H1 (cell line): Measurements from ENCODE around the gene ZNF462. TPM values are rescaled to one million over a fixed set of nuclear protein-coding genes. Genes with fewer than 3 reads are reported as not detected.

Experiments
- CTCF ChIA-PET: fragments of 300-600 bp; sonication (Branson Sonifier 250); formaldehyde crosslinking; loops from one replicate; lab custom pipeline; 2021; ENCODE audit not compliant: partially characterized antibody; lab: Charles Lee
- POLR2A ChIA-PET: fragments of 300-600 bp; sonication (Branson Sonifier 250); formaldehyde crosslinking; loops from one replicate; lab custom pipeline; 2021; ENCODE audit warnings: inconsistent platforms; ENCODE audit not compliant: partially characterized antibody; lab: Charles Lee
- DNase-seq, 2 experiments: peaks; one replicate each; pipeline versions ENCODE4 v3.0.0 to v3.0.0-alpha.2; 2010 to 2022; ENCODE audit warnings: low spot score in 2 of 2, low read depth in 1 of 2, mixed read lengths in 1 of 2
- FAIRE-seq: peaks from 2 replicates; lab custom pipeline; 2011; peaks lifted over from hg19 to GRCh38; lab: Jason Lieb, UNC
- H2AFZ ChIP-seq: 2 replicates; pipeline ENCODE4 v1.8.1; 2012; ENCODE audit warnings: low read length, inconsistent platforms
- H2AK5ac ChIP-seq: 2 replicates; pipeline ENCODE4 v1.6.1; 2013; ENCODE audit warnings: low read depth, low read length
- H2BK120ac ChIP-seq: replicated peaks from 2 replicates; pipeline ENCODE3; 2013; ENCODE audit warnings: low read depth, low read length, inconsistent platforms
- H2BK12ac ChIP-seq: 2 replicates; pipeline ENCODE4 v1.6.1; 2013; ENCODE audit warnings: low read depth, low read length
- H2BK15ac ChIP-seq: 2 replicates; pipeline ENCODE4 v1.6.1; 2013; ENCODE audit warnings: low read length
- H2BK20ac ChIP-seq: 2 replicates; pipeline ENCODE4 v1.6.1; 2013; ENCODE audit warnings: low read length
- H2BK5ac ChIP-seq: 2 replicates; pipeline ENCODE4 v1.6.1; 2013; ENCODE audit warnings: low read depth, low read length
- H3K14ac ChIP-seq: 2 replicates; pipeline ENCODE4 v1.6.1; 2013; ENCODE audit warnings: inconsistent platforms; ENCODE audit not compliant: insufficient read length
- H3K18ac ChIP-seq: 2 replicates; pipeline ENCODE4 v1.6.1; 2013; ENCODE audit warnings: low read length; ENCODE audit errors: extremely low read depth
- H3K23ac ChIP-seq: 2 replicates; pipeline ENCODE4 v1.6.1; 2013; ENCODE audit warnings: inconsistent platforms; ENCODE audit not compliant: insufficient read length
- H3K23me2 ChIP-seq: 2 replicates; pipeline ENCODE4 v1.6.1; 2013; ENCODE audit warnings: low read depth, low read length
- H3K27ac ChIP-seq: 2 replicates; pipeline ENCODE4 v1.6.1; 2011; ENCODE audit warnings: low read depth, low read length, inconsistent platforms
- H3K27me3 ChIP-seq, 4 experiments: replicated peaks in 1 of 4; 1 replicate in 1 of 4; 2 replicates in 3 of 4; pipeline versions ENCODE4 v1.6.1 to v1.8.1; 2011 to 2013; ENCODE audit warnings: low read length in 3 of 4, mild to moderate bottlenecking in 3 of 4, inconsistent platforms in 2 of 4, mixed read lengths in 2 of 4, moderate library complexity in 1 of 4; ENCODE audit not compliant: control insufficient read depth in 3 of 4, insufficient read depth in 3 of 4; ENCODE audit errors: extremely low read depth in 1 of 4
- H3K36me3 ChIP-seq, 4 experiments: 2 replicates each; pipeline versions ENCODE4 v1.6.1 to v1.8.1; 2011 to 2013; ENCODE audit warnings: mild to moderate bottlenecking in 4 of 4, low read length in 3 of 4, moderate library complexity in 2 of 4, control low read depth in 1 of 4, inconsistent platforms in 1 of 4; ENCODE audit not compliant: insufficient read depth in 4 of 4, control insufficient read depth in 2 of 4
- H3K4ac ChIP-seq: replicated peaks from 2 replicates; pipeline ENCODE3; 2013; ENCODE audit warnings: low read length, low read depth, mixed read lengths, inconsistent platforms; ENCODE audit not compliant: insufficient read length
- H3K4me1 ChIP-seq, 4 experiments: replicated peaks in 1 of 4; 1 replicate in 1 of 4; 2 replicates in 3 of 4; pipeline versions ENCODE4 v1.6.1 to v1.8.1; 2011 to 2013; ENCODE audit warnings: low read length in 3 of 4, inconsistent platforms in 2 of 4, mixed read lengths in 1 of 4; ENCODE audit not compliant: insufficient read depth in 4 of 4, control insufficient read depth in 3 of 4
- H3K4me2 ChIP-seq, 2 experiments: 2 replicates each; pipeline versions ENCODE4 v1.6.1 to v1.8.1; 2011 to 2013; ENCODE audit warnings: low read depth in 2 of 2, low read length in 2 of 2, control low read depth in 1 of 2, inconsistent platforms in 1 of 2, mild to moderate bottlenecking in 1 of 2; ENCODE audit not compliant: insufficient read depth in 1 of 2
- H3K4me3 ChIP-seq, 4 experiments: fragments of 200-600, 300-600 bp in 1 of 4; sonication (generic), shearing (Covaris generic), sonication (Bioruptor Twin) in 1 of 4; 2 replicates each; pipeline versions ENCODE4 v1.5.1 to v1.8.1; 2011 to 2016; ENCODE audit warnings: low read length in 4 of 4, low read depth in 3 of 4, control low read depth in 2 of 4, inconsistent platforms in 2 of 4, mild to moderate bottlenecking in 2 of 4, mixed read lengths in 1 of 4, moderate library complexity in 1 of 4; ENCODE audit not compliant: insufficient read depth in 2 of 4; ENCODE audit errors: extremely low read depth in 1 of 4
- H3K56ac ChIP-seq: replicated peaks from 2 replicates; pipeline ENCODE3; 2013; ENCODE audit warnings: low read depth, mild to moderate bottlenecking, mixed read lengths, low read length, inconsistent platforms; ENCODE audit not compliant: insufficient read length
- H3K79me1 ChIP-seq: 2 replicates; pipeline ENCODE4 v1.6.1; 2013; ENCODE audit warnings: low read depth, low read length, control low read depth
- H3K79me2 ChIP-seq, 2 experiments: 2 replicates each; pipeline versions ENCODE4 v1.6.1 to v1.8.1; 2012 to 2013; ENCODE audit warnings: low read length in 2 of 2, mild to moderate bottlenecking in 2 of 2, inconsistent platforms in 1 of 2; ENCODE audit not compliant: insufficient read depth in 2 of 2, control insufficient read depth in 1 of 2
- H3K9ac ChIP-seq, 4 experiments: replicated peaks in 1 of 4; 1 replicate in 1 of 4; 2 replicates in 3 of 4; pipeline versions ENCODE4 v1.6.1 to v1.8.1; 2011 to 2013; ENCODE audit warnings: low read depth in 3 of 4, low read length in 3 of 4, control low read depth in 2 of 4, mild to moderate bottlenecking in 2 of 4, moderate library complexity in 2 of 4, inconsistent platforms in 1 of 4; ENCODE audit errors: extremely low read depth in 1 of 4
- H3K9me3 ChIP-seq, 2 experiments: 2 replicates each; pipeline versions ENCODE4 v1.6.1 to v1.8.1; 2012 to 2013; ENCODE audit warnings: mild to moderate bottlenecking in 2 of 2, moderate library complexity in 2 of 2, control low read depth in 1 of 2, inconsistent platforms in 1 of 2, low read depth in 1 of 2, low read length in 1 of 2, mixed read lengths in 1 of 2; ENCODE audit not compliant: insufficient read depth in 2 of 2
- H4K20me1 ChIP-seq, 2 experiments: replicated peaks in 1 of 2; 2 replicates each; pipeline versions ENCODE3 to v1.8.1; 2011 to 2013; ENCODE audit warnings: inconsistent platforms in 2 of 2, low read length in 2 of 2, mild to moderate bottlenecking in 1 of 2; ENCODE audit not compliant: insufficient read depth in 2 of 2, control insufficient read depth in 1 of 2
- H4K5ac ChIP-seq: 2 replicates; pipeline ENCODE4 v1.6.1; 2013; ENCODE audit warnings: low read length, low read depth, mixed read lengths, inconsistent platforms; ENCODE audit not compliant: insufficient read length
- H4K8ac ChIP-seq: 2 replicates; pipeline ENCODE4 v1.8.0; 2013; ENCODE audit warnings: mild to moderate bottlenecking, moderate library complexity, low read length, inconsistent platforms; ENCODE audit not compliant: insufficient read depth; ENCODE audit errors: extremely low read depth
- H4K91ac ChIP-seq: replicated peaks from 2 replicates; pipeline ENCODE3; 2013; ENCODE audit warnings: low read length, mixed read lengths, inconsistent platforms; ENCODE audit not compliant: insufficient read length
- GTF2F1 ChIP-seq: IDR thresholded peaks from 2 replicates; pipeline ENCODE4 v1.6.1; 2012; ENCODE audit warnings: low read depth, low read length, improper control_type of control experiment, borderline replicate concordance
- PHF8 ChIP-seq: fragments of 200-600 bp; sonication (generic); conservative IDR thresholded peaks from 2 replicates; pipeline ENCODE4 v1.7.1; 2012; ENCODE audit warnings: low read depth, mild to moderate bottlenecking, inconsistent platforms, low read length, moderate library complexity
- TAF1 ChIP-seq: IDR thresholded peaks from 2 replicates; pipeline ENCODE4 v1.6.1; 2011; ENCODE audit warnings: mild to moderate bottlenecking, low read depth, low read length
- WGBS, 2 experiments: shearing (Covaris generic) in 1 of 2; methylation state at CpG; one replicate each; pipeline versions ENCODE4 v1.1.6 to v1.1.7; 2013 to 2015; ENCODE audit warnings: low lambda C conversion rate in 2 of 2, mixed read lengths in 2 of 2, inconsistent platforms in 1 of 2, low coverage in 1 of 2, missing lambda C conversion rate in 1 of 2; ENCODE audit not compliant: insufficient replicate concordance in 2 of 2, insufficient coverage in 1 of 2, insufficient read length in 1 of 2; ENCODE audit errors: extremely low coverage in 1 of 2, missing lambda C conversion rate in 1 of 2; 5-methylcytosine and 5-hydroxymethylcytosine counted together
- polyA plus RNA-seq, 7 experiments: library from polyadenylated mRNA; depleted of rRNA in 3 of 7; stranded (reverse) in 5 of 7; unstranded in 2 of 7; fragments of >200 nt in 5 of 7; fragments of 200-250 nt in 2 of 7; gene quantifications; 1 replicate in 5 of 7; 2 replicates in 1 of 7; 4 replicates in 1 of 7; pipeline versions ENCODE4 v1.2.1 to v1.2.3, GENCODE V29; 2011 to 2013; ENCODE audit warnings: missing spikeins in 2 of 7, mixed read lengths in 2 of 7
- total RNA-seq: library from RNA; stranded (reverse); fragmentation: NEBNext Ultra II Directional; extraction: Animal tissue kit (Norgen Biotek cat#: 25700); gene quantifications from 2 replicates; pipeline ENCODE4 v1.2.1, GENCODE V29; 2021

The ZNF462 gene
- total and polyA plus RNA-seq, 2 of the 8 experiments (the other 6 are each of a cell fraction or from before 2014, with no cell fraction given): 30.0 to 163 TPM

DNA sequence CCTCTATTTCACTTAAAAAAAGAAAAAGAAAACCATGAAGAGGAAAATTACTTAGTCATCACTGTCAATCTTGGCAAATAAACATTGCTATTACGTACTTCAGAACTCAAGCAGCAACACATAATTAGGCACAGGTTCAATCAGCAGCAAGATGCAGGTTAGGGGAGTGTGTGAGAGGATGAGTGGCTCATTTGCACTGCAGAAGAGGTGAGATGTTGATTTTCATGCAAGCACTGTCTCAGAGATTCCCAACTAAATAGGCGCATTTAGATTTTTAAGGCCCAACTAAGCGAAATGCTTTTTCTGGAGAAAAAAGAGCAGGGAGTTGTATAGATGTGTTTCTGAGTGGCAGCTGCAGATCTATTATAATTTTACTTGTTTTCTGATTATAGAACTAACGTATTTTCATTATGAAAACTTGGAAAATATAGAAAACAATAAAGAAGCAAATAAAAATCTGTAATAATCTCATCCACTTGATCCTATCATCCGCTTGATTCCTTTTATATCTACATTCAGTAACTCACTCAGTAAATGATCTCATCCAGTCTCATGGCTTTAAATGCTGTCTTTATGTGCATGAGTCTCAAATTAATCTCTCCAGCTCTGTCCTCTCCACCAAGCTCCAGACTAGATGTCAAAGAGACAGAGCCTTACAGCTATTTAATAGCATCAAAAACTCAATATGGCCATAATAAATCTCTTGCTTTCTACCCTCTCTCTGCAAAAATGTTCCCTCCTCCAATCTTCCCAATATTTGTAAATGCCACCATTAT, 162.5 kb downstream of the ZNF462 start:
- Histone ChIP-seq H4K91ac (no peak overlapping the region), H2AK5ac (no peak overlapping the region), H3K4ac (no peak overlapping the region), H3K56ac (no peak overlapping the region), H2BK5ac (no peak overlapping the region), H3K4me2 (no peak overlapping the region), H3K79me2 (no peaks in the 10 kb centered on the region), H3K14ac (no peak overlapping the region), H2BK12ac (no peak overlapping the region), H3K27me3 (no peaks in the 10 kb centered on the region), H4K5ac (no peak overlapping the region), H3K9me3 (no peaks in the 10 kb centered on the region; a peak in 1 of 4 replicates), H3K79me1 (no peaks in the 10 kb centered on the region), H2BK20ac (no peak overlapping the region), H2AFZ (no peak overlapping the region), H3K18ac (no peak overlapping the region), H2BK120ac (no peak overlapping the region), H4K20me1 (no peaks in the 10 kb centered on the region), H3K23ac (no peak overlapping the region), H3K9ac (no peak overlapping the region), H2BK15ac (no peak overlapping the region), H3K4me3 (no peak overlapping the region), H3K23me2 (no peaks in the 10 kb centered on the region), H3K4me1 (no peaks in the 10 kb centered on the region), H4K8ac (no peak overlapping the region), H3K27ac (no peak overlapping the region)
- WGBS, 2 experiments: 89% methylated on average over 5 of the region's 5 CpGs; no CpG with 5 or more reads in 1 of the 2 experiments
- POLR2A ChIA-PET: no interaction called here
- DNase-seq: no peak
- FAIRE-seq: no peak
- CTCF ChIA-PET: interaction anchor here (1.8 kb wide), 1 partner anchor 20 kb away, joined by 7 read pairs; no protein-coding TSS in a partner anchor
- TF ChIP-seq TAF1 (no peak), GTF2F1 (no peak), PHF8 (no peak)
- TF ChIP-seq, all 59 proteins: peak for 0
- H3K36me3 ChIP-seq: no peaks in the 10 kb centered on the region
